Measurements from ENCODE around the gene C16orf82.

The C16orf82 gene

DNA sequence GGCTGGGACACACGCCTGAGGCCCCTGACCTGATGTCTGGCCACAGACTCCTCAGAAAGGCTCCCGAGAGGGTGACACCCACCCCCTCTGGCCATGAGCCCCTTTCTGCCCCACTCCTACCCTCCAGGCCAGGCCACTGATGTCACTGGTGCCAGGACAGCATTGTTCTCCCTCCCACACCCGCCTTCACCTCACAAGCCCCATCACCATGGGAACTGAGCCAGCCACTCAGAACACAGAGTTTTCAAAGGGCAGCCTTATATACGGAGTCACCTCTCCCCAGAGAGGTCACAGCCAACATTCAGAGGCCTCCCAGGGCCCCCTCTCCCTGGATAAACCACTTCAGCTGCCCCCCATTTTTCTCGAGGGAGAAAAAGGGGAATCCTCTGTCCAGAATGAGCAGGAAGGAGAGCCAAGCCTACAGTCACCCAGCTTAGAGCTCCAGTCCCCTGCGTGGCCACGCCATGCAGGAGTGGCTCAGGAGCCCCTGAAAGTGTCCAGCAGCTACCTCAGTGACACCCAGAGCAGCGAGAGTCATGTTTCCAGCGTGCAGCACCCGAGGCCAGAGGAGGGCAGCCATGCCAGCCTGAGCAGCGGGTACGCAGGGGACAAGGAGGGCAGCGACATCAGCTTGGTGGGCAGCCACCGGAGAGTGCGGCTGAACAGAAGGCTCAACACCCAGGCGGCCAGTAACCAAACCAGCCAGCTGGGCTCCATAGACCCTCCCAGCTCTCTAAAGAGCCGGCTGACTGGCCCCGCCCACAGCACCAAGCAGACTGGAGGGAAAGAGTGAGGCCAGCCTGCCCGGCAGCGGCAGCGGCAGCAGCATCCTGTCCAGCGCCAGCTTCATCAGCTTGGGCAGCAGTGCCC, at the start of gene C16orf82:
TSS of gene C16orf82 (plus strand) at position 260 of the 870 bp plus-strand sequence.
- H3K36me3 Mint-ChIP-seq = no peaks in the 10 kb centered on the region
- no peak within 1 kb of the TSS for H3K27ac Mint-ChIP-seq
- peaks cover 1% of the 10 kb centered on the region for H3K27me3 Mint-ChIP-seq
- H3K4me3 Mint-ChIP-seq = no peak within 1 kb of the TSS
- no peaks in the 10 kb centered on the region for H3K9me3 Mint-ChIP-seq
- H3K4me1 Mint-ChIP-seq = no peaks in the 10 kb centered on the region

DNA sequence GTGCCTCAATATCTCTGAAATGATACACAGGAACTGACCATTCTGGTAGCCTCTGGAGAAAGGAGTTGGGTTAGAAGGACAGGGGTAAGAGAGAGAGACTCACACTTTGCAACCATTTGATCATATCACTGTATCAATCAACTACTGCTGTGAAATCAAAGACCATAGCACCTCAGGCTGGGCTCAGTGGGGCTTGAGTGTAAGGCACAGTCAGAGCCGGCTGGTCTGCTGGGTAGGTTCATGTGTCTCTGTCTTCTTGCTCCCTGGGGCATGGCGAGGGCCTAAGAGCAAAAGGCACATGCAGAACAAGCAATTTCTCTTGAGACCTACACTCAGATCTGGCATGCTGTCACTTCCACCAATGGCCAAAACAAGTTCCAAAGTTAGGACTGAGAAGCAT, 46.7 kb upstream of the C16orf82 start:
- H3K9me3 Mint-ChIP-seq = no peaks in the 10 kb centered on the region
- H3K4me3 Mint-ChIP-seq = no peak overlapping the region
- H3K27me3 Mint-ChIP-seq = peaks cover 7% of the 10 kb centered on the region
- H3K36me3 Mint-ChIP-seq = no peaks in the 10 kb centered on the region
- H3K4me1 Mint-ChIP-seq = no peaks in the 10 kb centered on the region
- no peak overlapping the region for H3K27ac Mint-ChIP-seq

DNA sequence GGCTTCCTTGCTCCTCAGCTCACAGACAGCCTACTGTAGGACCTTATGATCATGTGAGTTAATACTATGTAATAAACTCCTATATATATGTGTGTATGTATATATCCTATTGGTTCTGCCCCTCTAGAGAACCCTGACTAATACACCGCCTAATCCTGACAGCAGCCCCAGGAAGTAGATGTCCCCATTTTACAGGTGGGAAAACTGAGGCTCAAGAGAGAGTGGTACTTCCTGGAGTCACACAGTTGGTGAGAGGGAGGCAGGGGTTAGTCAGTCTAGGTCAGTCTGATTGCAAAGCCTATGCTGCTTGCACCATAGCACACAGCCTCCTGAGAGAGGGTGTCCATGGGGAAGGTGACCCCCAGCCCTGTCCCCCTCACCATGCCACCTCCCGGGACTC, 42.7 kb upstream of the C16orf82 start:
- no peaks in the 10 kb centered on the region for H3K4me1 Mint-ChIP-seq

DNA sequence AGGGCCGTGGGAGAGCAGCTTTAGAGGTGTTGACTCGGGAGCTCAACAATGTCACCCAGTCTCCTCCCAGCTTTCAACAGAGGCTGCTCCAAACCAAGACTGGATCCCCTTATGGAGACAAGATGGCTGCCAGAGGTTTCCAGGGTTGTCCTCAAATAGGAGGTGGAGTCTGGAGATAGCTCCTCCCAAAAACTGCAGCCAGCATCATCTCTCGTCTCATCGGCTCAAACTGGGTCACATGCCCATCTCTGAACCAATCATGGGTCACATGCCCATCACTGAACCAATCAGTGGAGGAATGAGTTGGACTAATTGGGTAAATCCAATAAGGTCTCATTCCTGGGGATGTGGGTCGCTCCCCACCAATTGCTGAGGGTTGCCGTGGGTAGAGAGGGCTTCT, 41.1 kb upstream of the C16orf82 start:
- Mint-ChIP-seq H3K36me3 (no peaks in the 10 kb centered on the region), H3K4me1 (no peaks in the 10 kb centered on the region), H3K9me3 (no peaks in the 10 kb centered on the region), H3K4me3 (no peak overlapping the region), H3K27ac (no peak overlapping the region), H3K27me3 (no peaks in the 10 kb centered on the region)

More for the DNA sequence above, 42.7 kb upstream of the C16orf82 start:
- H3K36me3 Mint-ChIP-seq = no peaks in the 10 kb centered on the region
- H3K27me3 Mint-ChIP-seq = peaks cover 2% of the 10 kb centered on the region
- H3K4me3 Mint-ChIP-seq = no peak overlapping the region
- H3K27ac Mint-ChIP-seq = no peak overlapping the region
- H3K9me3 Mint-ChIP-seq = no peaks in the 10 kb centered on the region

DNA sequence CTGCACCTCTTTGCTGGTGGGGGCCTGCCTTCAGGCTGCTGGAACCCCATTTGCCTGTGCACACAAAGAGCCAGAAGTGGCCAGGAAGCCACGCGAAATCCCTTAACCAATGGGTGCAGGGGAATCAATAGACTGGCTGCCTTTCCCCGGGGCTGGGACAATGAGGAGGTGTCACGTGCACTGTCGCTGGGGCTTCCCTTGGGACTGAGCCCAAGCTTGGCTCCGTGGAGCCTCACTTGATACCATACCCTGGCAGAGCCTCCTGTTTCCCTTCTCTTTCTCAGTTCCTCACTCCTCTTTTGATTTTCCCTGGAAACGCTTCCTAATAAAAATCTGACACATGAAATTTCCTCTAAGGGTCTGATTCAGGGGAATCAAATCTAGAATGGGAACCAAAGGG, 38.8 kb upstream of the C16orf82 start:
- H3K4me1 Mint-ChIP-seq = no peaks in the 10 kb centered on the region
- no peaks in the 10 kb centered on the region for H3K27me3 Mint-ChIP-seq
- H3K36me3 Mint-ChIP-seq = no peaks in the 10 kb centered on the region
- H3K4me3 Mint-ChIP-seq = no peak overlapping the region
- H3K9me3 Mint-ChIP-seq = no peaks in the 10 kb centered on the region
- no peak overlapping the region for H3K27ac Mint-ChIP-seq

DNA sequence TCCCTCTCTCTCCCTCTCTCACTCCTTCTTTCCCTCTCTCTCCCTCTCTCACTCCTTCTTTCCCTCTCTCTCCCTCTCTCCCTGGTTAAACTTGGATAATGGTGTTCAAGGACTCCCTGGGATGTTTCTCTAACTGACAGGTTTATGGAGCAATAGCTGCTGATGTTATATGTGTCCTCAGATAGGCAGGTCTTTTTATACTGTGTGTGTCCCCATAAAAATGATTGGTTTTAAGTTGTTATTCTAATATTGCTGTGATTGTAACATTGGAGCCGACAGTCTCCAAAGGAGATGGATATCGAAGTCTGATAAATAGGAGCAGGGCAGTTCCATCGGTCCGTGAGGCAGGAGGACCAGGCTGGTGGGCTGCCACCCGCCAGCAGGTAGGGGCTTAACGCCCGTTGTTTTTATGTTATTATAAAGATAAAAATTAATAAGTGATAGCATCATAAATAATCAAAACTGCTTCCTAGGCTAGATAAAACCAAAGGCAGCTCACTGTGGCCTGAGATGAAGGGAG, 38.1 kb upstream of the C16orf82 start:
- no peaks in the 10 kb centered on the region for H3K9me3 Mint-ChIP-seq
- no peaks in the 10 kb centered on the region for H3K4me1 Mint-ChIP-seq
- H3K27me3 Mint-ChIP-seq = no peaks in the 10 kb centered on the region
- no peaks in the 10 kb centered on the region for H3K36me3 Mint-ChIP-seq
- no peak overlapping the region for H3K27ac Mint-ChIP-seq
- no peak overlapping the region for H3K4me3 Mint-ChIP-seq

DNA sequence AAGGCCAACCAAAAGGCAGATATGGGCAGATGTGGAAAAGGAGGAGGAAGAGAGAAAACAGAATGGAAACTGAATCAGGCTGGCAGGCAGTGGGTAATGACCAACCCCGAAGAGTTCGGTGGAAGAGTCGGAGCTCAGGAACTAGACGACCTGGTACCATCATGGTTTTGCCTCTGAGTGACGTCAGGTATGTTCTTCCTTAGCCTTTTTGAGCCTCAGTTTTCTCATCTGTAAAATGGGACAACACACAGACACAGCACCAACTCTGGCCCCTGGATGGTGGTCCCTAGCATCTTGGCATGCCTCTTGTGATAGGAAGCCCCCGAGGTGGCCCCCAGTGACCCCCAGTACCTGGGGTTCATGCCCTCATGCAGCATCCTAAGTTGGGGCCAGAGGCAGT, 37.2 kb upstream of the C16orf82 start:
- Mint-ChIP-seq H3K4me1 (no peaks in the 10 kb centered on the region), H3K27me3 (peaks cover 1% of the 10 kb centered on the region), H3K27ac (no peak overlapping the region), H3K4me3 (no peak overlapping the region), H3K36me3 (no peaks in the 10 kb centered on the region), H3K9me3 (no peaks in the 10 kb centered on the region)

DNA sequence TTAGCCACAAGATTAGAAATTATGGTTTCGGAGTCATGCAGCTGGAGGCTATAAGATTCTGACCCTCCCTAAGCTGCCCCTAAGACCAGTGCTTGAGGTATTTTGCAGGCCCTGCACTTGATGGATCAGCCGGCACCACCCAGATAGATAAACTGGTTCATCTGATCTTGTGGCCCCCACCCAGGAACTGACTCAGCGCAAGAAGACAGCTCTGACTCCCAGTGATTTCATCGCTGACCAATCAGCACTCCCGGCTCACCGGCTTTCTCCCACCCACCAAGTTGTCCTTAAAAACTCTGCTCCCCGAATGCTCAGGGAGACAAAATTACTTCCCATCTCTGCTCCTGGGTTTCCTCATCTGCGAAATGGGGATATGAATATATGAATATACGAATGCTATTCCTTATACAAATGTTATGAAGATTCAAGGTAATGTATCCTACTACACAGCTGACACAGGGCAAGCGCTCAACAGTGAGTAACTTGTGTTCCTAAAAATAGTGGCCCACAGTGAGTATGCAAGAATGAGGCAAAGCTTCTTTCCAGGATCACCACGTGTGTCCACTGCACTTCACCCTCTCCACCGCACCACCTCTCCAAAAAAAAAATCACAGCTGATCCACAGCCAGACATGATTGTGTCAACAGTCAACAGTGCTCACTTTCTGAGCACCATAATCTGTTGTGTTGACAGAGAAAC, 33.3 kb upstream of the C16orf82 start:
- Mint-ChIP-seq H3K27me3 (peaks cover 2% of the 10 kb centered on the region), H3K4me1 (no peaks in the 10 kb centered on the region), H3K4me3 (no peak overlapping the region), H3K9me3 (no peaks in the 10 kb centered on the region), H3K27ac (no peak overlapping the region), H3K36me3 (no peaks in the 10 kb centered on the region)

DNA sequence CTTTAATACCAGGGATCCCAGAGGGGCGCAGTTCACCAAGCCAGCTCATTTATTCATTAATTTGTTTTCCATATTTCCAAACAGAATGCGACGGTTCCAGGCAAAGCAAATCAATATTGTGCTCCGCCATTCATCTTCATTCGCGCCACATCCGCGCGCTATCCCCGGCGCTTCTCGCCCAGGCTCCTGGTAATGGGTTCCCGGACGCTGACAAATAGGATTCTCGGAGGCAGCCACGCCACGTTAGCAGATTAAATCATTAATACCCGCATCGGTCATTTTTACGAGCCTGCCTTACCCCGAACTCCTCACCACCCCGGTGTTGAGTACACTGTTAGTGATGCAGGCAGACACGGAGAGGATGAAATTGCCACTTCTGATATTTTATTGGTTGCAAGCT, 26.0 kb upstream of the C16orf82 start:
- H3K36me3 Mint-ChIP-seq = no peaks in the 10 kb centered on the region
- H3K9me3 Mint-ChIP-seq = no peaks in the 10 kb centered on the region
- H3K27ac Mint-ChIP-seq = no peak overlapping the region
- H3K27me3 Mint-ChIP-seq = no peaks in the 10 kb centered on the region
- H3K4me1 Mint-ChIP-seq = no peaks in the 10 kb centered on the region
- H3K4me3 Mint-ChIP-seq = no peak overlapping the region

DNA sequence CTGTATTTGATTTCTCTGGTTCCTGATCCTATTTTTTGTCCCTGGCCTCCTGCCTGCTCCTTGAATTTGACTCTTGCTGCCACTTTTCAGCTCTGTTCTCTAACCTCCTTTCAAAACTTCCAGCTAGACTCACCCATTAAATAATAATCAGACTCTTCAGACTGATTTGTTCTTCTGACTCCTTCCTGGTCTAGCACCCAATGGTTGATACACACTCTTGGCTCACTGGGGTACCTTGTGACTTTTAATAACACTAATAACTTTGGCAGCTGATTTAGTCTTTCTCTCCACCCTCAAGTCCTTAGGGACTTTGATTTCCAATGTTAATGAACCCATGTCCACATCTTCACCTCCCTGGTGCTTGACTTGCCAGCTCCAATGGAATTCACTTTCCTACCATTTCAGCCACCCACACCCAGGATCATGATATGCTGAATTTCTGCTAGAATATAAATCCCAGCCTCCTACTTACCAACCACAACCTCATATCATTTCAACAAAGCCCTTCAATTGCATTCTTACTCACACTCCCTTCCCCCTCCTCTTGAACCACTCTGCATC, 19.7 kb upstream of the C16orf82 start:
- Mint-ChIP-seq H3K36me3 (no peaks in the 10 kb centered on the region), H3K27me3 (no peaks in the 10 kb centered on the region), H3K4me3 (no peak overlapping the region), H3K27ac (no peak overlapping the region), H3K4me1 (no peaks in the 10 kb centered on the region), H3K9me3 (no peaks in the 10 kb centered on the region)

DNA sequence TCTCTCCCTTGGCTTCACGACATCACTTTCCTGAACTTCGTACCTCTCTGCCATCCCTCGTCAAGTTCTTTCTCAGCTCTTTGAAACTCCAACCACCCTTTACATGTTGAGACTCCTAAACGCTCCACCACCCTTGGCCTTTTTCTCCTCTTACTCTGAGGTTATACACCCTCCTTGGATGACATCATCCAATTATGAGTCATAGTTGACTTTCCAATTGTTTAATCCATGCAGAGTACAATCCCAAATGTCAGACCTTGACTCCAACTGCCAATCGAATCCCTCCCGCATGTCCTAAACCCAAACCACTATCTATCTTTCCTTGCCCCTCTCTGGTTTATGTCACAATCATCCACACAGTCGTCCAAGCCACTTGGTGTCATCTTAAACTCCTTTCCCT, 18.4 kb upstream of the C16orf82 start:
- Mint-ChIP-seq H3K27me3 (no peaks in the 10 kb centered on the region), H3K27ac (no peak overlapping the region), H3K9me3 (no peaks in the 10 kb centered on the region), H3K4me1 (no peaks in the 10 kb centered on the region), H3K4me3 (no peak overlapping the region), H3K36me3 (no peaks in the 10 kb centered on the region)

DNA sequence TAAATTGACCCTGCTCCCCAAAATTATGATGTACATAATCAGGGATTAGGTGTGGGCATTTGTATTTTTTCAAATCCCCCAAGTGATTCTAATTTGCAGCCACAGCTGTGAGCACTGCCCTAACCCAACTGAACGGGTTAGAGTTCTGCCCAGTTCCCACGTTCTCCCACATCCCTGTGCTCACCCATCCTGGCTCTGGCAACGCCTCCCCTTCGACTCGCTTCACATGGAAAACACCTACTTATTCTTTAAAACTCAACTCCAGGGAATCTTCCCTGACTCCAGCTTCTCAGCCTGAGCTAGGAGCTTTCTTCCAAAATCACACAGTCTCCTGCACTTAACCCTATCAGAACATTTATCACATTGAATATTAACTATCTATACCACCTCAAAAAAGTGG, 17.6 kb upstream of the C16orf82 start:
- H3K4me3 Mint-ChIP-seq = no peak overlapping the region
- no peaks in the 10 kb centered on the region for H3K27me3 Mint-ChIP-seq
- H3K36me3 Mint-ChIP-seq = no peaks in the 10 kb centered on the region
- H3K4me1 Mint-ChIP-seq = no peaks in the 10 kb centered on the region
- H3K9me3 Mint-ChIP-seq = no peaks in the 10 kb centered on the region
- no peak overlapping the region for H3K27ac Mint-ChIP-seq

DNA sequence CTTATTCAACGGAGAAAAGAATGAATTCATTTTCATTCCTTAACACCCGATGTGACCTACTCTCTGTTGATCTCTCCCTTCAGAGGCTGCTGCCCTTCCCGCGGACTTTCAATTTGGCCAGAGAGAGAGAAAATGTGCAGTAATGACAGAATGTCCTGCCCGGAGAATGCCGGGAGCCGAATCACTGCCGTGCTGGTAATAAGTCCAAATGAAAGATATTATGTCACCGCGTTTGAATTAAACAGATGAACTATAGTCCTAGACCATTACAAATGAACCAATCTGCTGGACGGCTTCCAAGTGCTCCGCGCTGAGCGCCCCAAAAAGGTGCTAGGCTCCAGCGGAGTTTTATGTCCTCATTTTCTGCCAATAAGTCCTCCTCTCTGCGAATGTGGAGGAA, 14.7 kb upstream of the C16orf82 start:
- Mint-ChIP-seq H3K27ac (no peak overlapping the region), H3K9me3 (no peaks in the 10 kb centered on the region), H3K4me1 (no peaks in the 10 kb centered on the region), H3K27me3 (no peaks in the 10 kb centered on the region), H3K4me3 (no peak overlapping the region), H3K36me3 (no peaks in the 10 kb centered on the region)

DNA sequence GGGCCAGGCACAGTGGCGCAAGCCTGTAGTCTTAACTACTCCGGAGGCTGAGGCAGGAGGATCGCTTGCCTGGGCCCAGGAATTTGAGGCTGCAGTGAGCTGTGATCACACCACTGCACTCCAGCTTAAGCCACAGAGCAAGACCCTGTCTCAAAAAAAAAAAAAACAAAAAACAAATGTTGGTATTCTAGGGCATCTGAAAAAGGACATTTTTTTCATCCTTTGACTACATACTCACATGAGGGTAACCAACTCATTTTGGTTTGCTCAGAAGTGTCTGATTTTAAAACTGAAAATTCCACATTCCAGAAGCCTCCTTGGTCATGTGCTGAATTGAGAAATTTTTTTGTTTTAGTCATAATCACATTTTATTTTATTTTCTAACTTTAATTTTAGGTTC, 12.7 kb upstream of the C16orf82 start:
- Mint-ChIP-seq H3K9me3 (no peaks in the 10 kb centered on the region), H3K4me3 (no peak overlapping the region), H3K4me1 (no peaks in the 10 kb centered on the region), H3K27ac (no peak overlapping the region), H3K36me3 (no peaks in the 10 kb centered on the region), H3K27me3 (no peaks in the 10 kb centered on the region)

DNA sequence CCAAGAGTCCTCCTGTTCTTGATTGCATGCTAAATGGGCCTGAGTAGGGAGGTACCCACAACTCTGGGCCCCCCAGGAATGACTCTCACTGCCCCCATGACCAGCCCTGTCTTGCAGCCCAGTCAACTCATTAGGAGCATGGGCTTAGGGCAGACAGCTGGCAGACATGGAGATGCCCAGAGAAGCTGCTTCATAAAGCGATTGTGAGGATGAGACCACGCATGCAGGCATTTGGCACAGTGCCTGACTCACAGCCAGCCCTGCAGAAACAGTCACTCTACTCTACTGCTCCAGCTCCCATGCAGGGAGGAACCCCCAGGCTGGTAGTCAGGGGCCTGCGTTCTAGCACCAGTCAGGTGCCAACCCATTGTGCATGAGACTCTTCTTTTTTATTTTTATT, 8.4 kb upstream of the C16orf82 start:
- no peaks in the 10 kb centered on the region for H3K36me3 Mint-ChIP-seq
- H3K27ac Mint-ChIP-seq = no peak overlapping the region
- no peak overlapping the region for H3K4me3 Mint-ChIP-seq
- H3K9me3 Mint-ChIP-seq = no peaks in the 10 kb centered on the region
- H3K27me3 Mint-ChIP-seq = no peaks in the 10 kb centered on the region
- H3K4me1 Mint-ChIP-seq = no peaks in the 10 kb centered on the region

DNA sequence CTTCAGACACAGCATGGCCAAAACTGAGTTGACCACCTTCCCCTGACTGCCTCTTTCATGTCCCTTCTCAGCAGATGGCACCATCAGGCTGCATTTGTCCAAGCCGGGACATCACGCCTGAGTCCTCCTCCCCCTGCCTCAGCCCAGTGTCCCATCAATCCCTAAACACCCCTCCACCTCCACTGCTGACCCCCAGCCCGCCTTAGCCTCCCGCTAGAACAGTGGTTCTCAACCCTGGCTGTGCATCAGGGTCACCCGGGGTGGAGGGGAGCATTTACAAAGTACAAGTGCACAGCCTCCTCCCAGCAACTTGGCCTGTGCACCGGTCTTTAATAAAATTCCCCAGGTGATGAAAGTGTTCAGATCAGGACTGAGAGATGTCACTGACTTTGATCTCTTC, 4.0 kb downstream of the C16orf82 start:
- H3K27ac Mint-ChIP-seq = no peak overlapping the region
- H3K4me1 Mint-ChIP-seq = no peaks in the 10 kb centered on the region
- no peaks in the 10 kb centered on the region for H3K27me3 Mint-ChIP-seq
- no peaks in the 10 kb centered on the region for H3K36me3 Mint-ChIP-seq
- H3K9me3 Mint-ChIP-seq = no peaks in the 10 kb centered on the region
- H3K4me3 Mint-ChIP-seq = no peak overlapping the region

Measured in activated naive CD4-positive, alpha-beta T cell treated with anti-CD3 and anti-CD28 coated beads, Interleukin-2, amount 50 U/mL, for 24 hours (primary cell).